ENCODE results near the gene CITED4.

The CITED4 gene

DNA sequence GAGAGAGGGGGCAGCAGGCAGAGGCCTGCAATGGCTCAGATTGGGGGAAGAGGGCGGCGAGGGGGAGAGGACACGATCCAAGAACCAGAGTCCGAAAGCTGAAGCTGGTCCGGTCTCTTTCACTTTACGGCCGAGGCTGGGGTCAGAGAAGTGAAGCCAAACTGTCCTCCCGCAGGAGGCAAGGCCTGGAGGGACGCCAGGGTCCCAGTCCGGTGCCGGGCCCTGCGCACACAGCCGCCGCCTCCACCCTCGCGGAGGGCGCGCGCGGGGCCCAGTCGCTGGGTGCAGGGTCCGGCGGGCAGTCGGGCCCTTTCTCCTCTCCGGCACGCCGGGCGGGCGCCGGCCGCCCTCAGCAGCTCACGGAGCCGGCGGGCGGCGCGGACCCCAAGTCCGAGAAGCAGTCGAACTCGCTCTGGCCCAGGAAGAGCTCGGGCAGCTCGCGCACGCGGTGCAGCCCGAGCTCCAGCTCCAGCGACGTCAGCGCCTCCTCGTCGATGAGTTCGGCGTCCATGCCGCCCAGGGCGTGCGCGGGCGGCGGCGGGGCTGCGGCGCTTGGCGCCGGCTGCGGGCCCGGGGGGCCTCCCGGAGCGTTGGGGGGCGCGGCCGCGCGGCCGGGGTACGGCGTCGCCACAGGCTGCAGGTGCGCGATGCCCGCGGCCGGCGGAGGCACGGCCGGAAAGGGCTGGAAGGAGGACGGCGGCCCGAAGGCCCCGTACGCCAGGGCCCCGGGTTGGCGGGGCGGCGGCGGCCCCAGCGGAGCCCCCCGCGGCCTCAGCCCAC, 749 bp downstream of the CITED4 start:
- DNase-seq (ENCODE audit: low read depth), result no peak
- TF ChIP-seq, protein P1, sequence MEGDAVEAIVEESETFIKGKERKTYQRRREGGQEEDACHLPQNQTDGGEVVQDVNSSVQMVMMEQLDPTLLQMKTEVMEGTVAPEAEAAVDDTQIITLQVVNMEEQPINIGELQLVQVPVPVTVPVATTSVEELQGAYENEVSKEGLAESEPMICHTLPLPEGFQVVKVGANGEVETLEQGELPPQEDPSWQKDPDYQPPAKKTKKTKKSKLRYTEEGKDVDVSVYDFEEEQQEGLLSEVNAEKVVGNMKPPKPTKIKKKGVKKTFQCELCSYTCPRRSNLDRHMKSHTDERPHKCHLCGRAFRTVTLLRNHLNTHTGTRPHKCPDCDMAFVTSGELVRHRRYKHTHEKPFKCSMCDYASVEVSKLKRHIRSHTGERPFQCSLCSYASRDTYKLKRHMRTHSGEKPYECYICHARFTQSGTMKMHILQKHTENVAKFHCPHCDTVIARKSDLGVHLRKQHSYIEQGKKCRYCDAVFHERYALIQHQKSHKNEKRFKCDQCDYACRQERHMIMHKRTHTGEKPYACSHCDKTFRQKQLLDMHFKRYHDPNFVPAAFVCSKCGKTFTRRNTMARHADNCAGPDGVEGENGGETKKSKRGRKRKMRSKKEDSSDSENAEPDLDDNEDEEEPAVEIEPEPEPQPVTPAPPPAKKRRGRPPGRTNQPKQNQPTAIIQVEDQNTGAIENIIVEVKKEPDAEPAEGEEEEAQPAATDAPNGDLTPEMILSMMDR (conservative IDR thresholded peaks at IDR 0.05; ENCODE audit: low read depth, low read length), result no peak
- H3K4me3 ChIP-seq (ENCODE audit: low read length), result peak overlapping the region; percentile 48

DNA sequence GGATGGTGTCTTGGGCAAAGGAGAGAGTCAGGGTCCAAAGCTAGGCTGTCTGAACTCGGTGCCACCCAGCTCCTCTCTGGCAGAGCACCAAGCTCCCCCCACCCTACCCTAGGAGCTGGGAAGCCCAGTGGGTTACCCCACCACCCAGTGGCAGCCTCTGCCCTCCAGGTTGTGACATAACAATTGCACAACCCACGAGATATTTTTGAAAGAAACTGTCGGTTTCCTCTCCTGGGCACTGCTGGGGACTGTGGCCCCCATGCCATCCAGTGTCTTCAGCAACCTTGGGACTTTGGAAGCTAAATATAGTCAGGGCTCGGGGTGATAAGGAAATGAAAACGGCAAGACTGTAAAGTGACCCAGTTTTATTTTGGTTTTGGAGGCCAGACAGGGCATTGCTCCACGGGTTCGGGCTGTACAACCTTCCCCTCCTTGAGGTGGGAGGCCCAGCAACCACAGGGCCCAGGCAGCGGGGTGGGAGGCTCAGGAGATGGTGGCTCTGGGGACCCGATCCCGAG, 1.4 kb downstream of the CITED4 start:
- TF ChIP-seq, protein P1 (conservative IDR thresholded peaks at IDR 0.05; ENCODE audit: low read depth, low read length), result no peak
- DNase-seq (ENCODE audit: low read depth), result no peak
- H3K4me3 ChIP-seq (ENCODE audit: low read length), result peak overlapping the region; percentile 37

DNA sequence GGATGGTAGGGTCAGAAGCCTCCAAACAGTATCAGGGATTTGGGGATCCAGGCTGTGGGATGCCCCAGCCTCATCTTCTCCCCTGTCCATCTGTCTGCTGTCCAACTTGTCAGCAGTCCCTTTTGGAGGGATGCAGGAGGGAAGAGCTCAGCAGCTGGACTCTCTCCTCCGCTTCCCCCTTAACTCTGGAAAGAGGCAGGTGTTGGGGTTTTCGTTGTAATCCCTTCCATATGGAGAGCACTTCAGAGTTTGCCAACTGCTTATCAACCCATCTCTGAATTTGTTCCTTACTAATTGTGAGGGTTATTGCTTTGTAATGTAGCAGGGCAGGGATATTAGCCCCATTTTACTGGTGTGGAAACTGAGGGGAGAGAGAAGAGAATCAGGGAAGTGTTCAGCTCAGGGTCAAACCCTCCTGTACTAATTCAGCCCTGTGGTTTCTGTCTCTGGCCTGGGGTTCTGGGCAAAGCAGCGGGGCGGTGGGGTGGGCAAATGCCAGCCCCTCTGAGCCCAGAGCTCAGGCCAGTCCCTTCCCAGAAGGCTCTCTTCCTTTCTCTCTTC, 3.2 kb downstream of the CITED4 start:
- TF ChIP-seq, protein P1 (conservative IDR thresholded peaks at IDR 0.05; ENCODE audit: low read depth, low read length), result no peak
- no peak overlapping the region for H3K4me3 ChIP-seq (ENCODE audit: low read length)
- no peak for DNase-seq (ENCODE audit: low read depth)

DNA sequence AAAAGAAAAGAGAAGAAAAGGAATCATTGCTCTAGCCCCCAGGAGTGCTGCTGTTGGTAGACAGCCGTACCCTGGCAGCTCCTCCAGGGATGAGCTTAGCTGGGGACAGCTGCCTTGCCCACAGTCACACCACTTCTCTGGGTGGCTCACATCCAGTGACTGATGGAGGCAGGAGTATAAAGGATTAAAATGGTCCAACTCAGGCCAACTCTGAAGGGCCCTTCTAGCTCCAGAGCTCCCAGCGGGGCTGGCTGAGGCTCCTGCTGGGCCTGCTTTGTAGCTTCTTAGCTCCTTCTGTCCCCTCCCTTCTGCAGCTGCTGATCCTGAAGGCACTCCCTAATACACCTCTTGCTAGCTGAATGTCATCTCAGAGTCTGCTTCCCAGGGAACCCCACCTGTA, 4.4 kb downstream of the CITED4 start:
- no peak overlapping the region for H3K4me3 ChIP-seq (ENCODE audit: low read length)
- no peak for DNase-seq (ENCODE audit: low read depth)
- TF ChIP-seq, protein P1 (conservative IDR thresholded peaks at IDR 0.05; ENCODE audit: low read depth, low read length), result no peak

DNA sequence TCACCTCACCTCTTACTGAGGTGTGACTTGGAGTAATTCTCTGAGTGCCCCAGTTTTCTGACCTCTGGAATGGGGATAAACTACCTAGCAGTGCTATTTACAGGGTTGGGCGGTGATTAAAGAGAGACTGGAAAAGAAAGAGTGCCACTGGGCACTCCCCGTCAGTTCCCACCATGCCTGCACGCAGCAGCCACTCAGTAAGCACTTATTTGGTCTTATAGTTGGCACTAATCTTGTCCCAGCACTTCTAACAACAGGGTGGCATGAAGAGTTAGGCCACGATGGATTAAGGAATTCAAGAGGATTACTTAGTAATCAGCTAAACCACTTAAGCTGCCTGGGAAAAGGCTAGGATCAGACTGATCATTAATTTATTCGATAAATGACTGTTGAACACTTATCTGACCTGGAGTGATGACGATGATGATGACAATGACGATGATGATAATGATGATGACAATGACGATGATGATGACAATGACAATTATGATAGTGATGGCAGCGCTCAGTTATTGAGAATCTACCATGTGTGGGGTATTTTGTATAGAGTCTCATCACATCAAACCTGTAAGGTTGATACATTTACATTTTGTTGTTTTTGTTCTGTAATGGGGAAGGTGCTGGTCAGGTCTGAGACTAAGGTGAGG, 5.4 kb downstream of the CITED4 start:
- TF ChIP-seq, protein P1 (conservative IDR thresholded peaks at IDR 0.05; ENCODE audit: low read depth, low read length), result no peak
- no peak overlapping the region for H3K4me3 ChIP-seq (ENCODE audit: low read length)
- peak; percentile 82 for DNase-seq (ENCODE audit: low read depth)

DNA sequence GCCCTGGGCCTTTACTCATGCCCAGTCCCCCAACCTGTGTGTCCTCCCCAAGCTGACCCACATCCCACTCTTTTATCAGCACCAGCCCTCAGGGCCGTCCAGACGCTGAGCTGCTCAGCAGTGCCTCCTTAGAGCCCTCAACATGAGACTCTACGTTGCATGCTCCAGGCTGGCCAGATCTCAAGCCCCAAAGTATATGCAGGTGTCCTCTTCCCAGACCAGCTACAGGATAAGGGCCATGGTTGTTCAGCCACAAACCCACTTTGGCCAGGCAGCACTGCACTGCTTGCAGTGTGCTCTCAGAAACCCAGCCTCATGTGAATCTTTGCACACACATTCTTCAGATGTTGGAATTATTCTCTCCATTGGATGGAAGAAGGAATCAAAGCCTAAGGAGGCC, 6.0 kb downstream of the CITED4 start:
- TF ChIP-seq, protein P1 (conservative IDR thresholded peaks at IDR 0.05; ENCODE audit: low read depth, low read length), result no peak
- DNase-seq (ENCODE audit: low read depth), result no peak
- no peak overlapping the region for H3K4me3 ChIP-seq (ENCODE audit: low read length)

Data from retinal pigment epithelial cell (primary cell).